DMS114 treated with DMSO at 0.1 percent for 48 hours (cell line): Measurements from ENCODE around the gene TBXAS1.
"Not testable (repeated sequence)": the region's sequence is repeated elsewhere in the genome, so short reads cannot be mapped to it uniquely, and the experiment has no call there.

Source experiments
- DNase-seq: peaks from one replicate; lab custom pipeline; 2025; ENCODE audit not compliant: unreplicated experiment; lab: John Stamatoyannopoulos, UW

The TBXAS1 gene

DNA sequence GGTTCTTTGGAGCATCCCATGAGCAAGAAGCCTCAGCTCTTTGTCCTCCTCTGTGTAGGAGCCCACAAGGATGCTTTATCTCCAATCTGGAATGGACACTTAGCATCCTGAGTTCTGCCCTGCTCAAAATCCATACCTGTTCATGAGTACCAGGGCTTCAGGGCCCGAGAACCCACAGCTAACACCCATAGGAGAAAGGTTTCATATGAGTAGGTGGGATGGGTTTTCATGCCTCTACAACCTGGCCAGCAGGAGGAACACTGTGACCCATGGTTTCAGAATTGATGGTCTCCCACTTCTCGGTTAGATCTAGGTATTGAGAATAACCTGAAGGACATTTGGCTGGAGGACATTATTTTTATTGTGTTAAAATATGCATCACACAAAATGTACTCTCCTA is 57.8 kb downstream of the TBXAS1 start:
- DNase-seq = no peak

DNA sequence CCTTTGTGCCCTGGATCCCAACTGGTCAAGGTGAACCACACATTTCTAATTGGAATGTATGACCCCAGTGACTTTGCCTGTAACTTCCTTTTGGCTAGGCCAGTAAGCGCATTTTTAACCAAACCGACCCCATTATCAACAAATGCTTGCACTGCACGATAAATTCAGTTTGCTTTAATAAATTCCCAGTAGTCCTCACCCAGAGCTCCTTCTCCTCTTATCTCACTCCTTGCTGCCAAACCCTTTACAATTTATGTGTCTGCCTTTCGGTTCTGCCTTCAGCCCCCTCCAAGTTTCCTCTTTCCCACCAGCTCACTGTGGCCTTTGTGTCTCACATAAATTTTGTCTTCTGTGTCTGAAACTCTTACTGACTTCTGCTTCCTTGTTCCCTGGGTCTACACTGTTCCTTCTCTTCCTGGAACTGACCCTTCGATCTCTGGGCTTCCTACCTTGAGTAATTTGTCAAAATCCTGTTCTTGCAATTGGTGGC is 59.0 kb downstream of the TBXAS1 start:
- DNase-seq = no peak

DNA sequence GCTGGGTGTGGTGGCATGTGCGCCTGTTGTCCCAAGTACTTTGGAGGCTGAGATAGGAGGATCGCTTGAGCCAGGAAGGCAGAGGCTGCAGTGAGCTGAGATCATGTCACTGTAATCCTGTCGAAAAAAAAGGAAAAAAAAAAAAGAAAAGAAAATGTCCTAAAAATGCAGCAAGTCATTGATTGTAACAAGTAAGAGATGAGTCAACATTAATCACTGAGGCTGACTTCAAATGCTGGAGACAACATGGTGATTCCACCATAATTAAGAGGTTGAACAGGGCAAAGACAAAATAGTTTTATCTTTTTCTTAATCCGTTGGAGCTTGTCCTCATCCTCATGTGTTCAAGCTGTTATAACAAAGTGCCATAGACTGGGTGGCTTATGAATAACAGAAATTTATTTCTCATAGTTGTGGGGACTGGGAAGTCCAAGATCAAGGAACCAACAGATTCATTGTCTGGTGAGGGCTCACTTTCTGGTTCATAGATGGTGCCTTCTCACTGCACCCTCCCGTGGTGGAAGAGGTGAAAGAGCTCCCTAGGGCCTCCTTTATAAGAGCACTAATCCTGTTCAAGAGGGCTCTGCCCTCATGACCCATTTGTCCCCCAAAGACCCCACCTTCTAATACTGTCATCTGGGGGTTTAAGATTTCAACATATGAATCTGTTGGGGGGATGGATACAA is 60.3 kb downstream of the TBXAS1 start:
- DNase-seq = no peak

DNA sequence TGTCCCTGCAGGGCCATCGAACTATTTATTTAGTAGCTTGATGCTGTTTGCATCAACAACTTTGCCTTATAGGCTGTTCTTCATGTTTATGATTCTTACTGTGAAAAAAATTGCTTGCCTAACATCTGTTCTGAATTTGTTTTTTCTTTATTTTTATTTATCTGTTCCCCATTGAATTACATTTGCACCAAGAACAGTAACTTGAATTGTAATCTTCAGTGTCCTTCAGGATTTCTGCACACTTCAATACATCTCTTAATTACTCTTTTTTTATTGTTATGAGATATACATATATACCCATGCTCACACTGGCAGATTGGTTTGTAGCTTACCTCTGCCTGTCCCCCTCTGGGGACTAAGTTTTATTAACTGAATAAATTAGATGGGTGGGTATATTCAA is 64.4 kb downstream of the TBXAS1 start:
- no peak for DNase-seq

DNA sequence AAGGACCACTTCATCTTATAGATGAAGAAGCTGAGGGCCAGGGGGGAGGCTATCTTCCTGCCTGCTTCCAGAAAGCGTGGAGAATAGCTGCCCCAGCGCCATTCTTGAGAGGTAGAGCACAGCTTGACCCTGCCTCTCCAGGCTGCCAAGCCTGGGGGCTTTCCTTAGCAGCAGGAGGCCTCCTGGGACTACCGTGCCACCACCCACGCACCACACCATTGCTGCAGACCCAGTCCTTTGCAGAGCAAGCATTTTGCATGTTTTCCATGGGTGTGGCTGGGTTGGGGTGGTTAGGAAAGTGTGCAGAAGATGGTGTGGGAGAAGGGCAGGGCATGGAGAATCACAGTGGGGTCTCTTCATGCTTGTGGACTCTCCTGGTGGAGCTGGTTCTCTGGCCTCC is 64.9 kb downstream of the TBXAS1 start:
- no peak for DNase-seq

DNA sequence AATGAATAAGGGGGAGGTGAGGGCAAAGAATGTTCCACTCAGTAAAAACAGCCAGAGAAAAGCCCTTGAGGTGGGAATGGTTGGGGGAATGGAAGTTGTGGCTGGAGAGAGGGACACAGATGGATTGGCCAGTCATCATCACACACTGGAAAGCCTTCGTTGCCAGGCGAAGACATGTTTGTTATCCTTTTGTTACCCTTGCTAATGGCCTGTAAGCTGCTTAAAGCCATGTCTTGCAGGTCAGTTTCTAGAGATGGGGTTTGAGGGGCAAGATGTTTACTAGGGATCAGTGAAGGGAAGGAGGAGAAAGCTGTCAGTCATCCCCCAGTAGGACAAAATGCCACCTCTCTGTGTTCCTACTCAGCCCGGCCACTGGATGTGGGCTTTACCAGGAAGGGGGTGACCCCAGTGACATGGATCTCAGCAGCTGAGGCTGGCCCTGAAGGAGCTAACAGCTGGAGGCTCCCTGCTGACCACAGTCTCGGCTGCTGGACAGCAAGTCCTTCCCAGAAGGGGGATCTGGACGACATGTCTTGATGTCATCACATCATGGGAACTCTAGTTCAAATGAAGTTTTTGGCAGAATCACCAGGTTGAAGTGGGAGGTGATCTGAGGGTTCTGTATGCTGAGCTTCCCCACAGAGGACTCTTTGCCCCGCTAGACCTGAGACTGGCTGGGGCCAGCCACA is 66.2 kb downstream of the TBXAS1 start:
- no peak for DNase-seq

DNA sequence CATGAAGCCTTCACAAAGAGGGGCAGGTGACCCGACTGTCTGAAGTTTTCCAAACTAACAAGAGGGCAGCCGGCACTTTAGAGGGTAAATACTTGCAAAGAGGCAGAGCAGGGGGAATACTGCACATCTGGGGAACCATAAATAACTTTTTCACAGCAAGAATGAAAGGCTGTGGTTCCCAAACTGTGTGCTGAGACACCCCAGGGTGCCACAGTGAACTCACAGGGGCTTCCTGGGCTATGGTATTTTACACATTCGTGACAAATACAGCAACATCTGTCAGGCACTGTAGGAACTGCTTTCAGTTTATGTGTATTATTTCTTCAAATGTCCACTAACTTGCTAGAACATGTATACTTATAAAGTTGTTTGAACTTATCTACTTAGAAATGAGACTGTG is 67.2 kb downstream of the TBXAS1 start:
- no peak for DNase-seq

DNA sequence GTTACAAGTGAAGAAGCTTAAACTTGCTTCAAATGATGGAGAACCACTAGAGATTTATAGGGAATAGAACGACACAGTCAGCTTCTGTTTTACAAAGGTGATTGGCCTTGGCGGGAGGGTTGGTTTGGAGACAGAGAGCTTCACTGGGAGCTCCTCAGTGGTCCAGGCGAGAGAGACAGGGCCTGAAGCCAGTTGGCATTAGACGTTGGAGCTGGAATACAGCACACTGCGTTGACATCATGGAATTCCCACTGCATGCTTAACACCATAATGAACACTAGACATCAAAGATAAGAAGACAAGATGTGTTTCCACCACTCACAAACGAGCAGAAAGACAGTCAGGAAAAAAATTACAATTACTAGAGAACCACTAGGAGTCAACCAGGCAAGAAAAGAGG is 67.8 kb downstream of the TBXAS1 start:
- no peak for DNase-seq

DNA sequence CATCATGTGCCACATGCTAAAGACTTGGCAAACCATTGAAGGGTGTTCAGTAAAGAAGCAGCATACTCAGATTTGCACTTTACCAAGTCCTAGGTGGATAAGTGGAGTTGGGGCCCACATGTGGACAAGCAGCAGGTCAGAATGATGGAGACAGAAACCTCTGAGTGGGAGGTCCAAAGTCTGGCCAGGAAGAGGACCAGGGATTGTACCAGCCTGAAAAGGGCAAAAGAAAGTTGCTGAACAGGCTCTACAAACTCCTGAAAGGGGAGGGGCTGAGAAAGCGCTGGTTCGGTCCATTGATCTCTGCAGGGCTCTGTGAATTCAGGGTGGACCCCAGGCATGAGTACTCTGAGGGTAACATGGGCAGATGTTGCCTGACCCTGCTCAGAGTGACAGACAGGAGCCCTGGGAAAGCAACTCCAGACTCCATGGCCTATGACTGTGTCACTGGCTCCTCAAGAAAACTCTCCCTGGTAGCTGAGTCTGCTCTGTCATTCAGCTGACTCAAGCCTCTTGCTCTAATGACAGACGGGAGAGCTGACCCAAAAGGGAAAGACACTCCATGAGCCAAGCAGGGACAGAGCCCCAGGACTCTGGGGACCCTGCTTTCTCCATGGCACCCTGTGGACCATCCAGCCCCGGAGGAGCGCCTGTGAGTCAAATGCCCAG is 68.5 kb downstream of the TBXAS1 start:
- no peak for DNase-seq

DNA sequence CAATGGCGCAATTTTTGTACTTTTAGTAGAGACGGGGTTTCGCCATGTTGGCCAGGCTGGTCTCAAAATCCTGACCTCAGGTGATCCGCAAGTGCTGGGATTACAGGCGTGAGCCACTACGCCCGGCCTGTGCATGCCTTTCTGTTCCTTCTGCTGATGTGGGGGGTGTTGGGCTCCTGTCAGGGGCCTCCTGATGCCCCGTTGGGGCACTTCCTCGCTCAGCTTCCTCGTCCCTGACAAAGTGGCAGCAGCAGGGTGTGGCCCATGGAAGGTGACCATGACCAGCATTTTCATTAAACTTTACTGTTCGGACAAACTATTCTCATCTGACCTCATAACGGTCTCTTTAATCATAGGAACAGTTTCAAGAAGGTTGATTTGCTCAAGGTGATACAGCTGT is 69.4 kb downstream of the TBXAS1 start:
- no peak for DNase-seq

DNA sequence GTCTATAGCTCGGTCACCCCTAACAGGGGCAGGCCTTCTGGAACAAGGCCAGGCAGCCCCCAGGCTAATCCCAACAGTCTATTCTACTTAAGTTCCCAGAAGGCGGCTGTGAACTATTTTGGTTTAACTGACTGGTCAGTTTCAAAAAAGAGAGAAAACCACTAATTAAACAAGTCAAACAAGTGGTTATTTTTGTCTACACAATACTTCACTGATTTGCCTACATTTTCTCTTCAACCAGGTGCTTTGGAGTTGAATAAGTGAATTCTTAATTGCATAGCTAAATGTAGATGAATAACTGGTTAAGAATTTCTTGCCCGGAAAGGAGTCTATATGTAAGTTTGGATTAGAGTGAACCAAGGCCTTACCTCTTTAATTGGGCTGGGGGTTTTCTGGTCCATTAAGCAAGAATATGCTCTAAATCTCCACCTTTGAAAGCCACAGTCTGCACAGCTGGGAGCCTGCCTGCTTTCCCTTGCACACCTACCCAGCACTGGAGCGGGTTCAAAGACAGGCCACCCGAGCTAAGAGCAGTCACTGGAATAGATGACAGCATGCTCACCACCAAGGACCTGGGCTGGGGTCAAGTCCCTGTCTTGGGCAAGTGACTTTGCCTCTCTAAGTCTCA is 70.4 kb downstream of the TBXAS1 start:
- no peak for DNase-seq

DNA sequence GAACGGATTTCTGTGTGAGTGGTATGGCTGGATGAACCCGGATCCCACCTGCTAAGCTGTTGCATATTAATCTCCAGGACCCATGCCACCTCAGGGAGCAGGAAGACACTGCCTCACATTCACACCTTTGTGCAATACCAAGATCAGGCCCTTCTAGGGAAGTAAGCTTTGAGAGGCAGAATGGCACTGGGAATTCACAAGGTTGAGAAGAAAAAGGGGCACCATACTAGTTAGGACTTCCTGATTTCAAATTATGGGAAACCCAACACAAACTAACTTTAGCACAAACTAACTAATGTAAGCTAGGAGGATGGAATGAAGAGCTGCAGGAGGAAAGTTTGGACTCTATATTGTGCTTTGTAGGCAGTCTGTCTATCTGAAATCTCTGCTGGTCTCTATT is 71.3 kb downstream of the TBXAS1 start:
- DNase-seq = no peak

DNA sequence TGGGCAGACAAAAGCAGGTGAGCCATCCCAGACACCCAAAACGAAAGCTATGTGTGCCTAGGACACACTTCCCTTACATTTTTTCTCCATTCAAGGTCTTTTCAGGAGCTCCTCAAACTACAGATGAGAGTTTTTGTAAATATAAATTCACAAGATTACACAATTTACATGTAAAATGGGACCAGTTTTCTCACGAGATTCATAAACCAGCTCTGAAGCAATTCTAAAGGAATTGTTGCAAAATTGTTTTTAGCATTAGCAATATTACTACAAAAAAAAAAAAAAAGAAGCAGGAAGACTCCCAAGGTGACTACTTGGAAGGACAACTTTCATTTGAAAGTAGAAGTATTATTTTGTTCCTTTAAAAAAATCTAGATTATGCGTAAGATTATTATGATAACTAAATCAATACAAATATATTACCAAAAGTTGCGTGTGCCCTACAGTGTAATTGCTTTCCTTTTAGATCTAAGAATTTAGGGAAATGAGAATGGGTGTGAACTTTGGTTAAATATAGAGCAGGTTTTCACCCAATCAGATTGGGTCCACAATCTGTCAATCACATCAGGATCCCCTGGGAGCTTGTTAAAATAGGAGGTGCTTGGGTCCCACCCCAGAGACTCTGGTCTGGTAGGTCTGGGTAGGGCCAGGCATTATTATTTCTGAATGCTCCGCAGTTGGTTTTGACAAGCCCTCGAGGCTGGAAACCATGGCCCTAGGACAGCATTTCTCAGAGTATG is 72.2 kb downstream of the TBXAS1 start:
- DNase-seq = no peak

DNA sequence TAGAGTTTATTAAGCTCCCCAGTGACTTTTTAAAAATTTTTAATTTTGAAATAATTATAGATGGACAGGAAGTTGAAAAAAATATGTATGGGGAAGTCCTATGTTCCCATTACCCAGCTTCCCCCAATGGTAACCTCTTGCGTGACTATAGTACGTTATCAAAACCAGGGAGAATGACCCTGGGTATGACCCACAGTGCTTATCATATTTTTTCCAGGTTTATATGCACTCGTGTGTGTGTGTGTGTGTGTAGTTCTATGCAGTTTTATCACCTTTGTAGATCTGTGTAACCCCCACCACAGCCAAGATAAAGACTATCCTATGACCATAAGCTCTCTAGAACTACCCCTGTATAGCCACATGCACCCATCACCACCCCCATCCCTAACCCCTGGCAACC is 72.8 kb downstream of the TBXAS1 start:
- no peak for DNase-seq

DNA sequence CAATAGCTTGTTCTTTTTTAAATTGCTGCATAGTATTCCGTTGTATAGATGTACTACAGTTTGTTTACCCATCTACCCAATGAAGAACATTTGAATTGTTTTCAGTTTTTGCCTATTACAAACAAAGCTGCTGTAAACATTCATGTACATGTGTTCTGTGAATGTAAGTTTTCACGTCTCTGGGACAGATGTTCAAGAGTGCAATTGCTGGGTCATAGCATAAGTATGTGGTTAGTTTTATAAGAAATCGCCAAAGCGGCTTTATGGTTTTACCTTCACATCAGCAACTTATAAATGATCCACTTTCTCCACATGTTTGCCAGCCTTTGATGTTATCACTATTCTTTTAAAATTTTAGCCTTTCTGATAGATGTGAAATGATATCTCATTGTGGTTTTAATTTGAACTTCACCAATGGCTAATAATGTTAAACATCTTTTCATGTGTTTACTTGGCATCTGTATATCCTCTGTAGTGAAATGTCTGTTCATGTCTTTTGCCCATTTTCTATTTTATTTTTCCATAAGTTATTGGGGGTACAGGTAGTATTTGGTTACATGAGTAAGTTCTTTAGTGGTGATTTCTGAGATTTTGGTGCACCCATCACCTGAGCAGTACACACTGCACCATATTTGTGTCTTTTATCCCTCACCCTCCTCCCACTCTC is 73.5 kb downstream of the TBXAS1 start:
- no peak for DNase-seq

DNA sequence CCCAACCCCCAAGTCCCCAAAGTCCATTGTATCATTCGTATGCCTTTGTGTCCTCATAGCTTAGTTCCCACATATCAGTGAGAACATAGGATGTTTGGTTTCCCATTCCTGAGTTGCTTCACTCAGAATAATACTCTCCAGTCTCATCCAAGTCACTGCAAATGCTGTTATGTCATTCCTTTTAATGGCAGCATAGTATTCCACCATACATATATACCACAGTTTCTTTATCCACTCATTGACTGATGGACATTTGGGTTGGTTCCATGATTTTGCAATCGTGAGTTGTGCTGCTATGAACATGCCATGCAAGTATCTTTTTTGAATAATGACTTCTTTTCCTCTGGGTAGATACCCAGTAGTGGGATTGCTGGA is 74.0 kb downstream of the TBXAS1 start:
- not testable (repeated sequence) for DNase-seq

DNA sequence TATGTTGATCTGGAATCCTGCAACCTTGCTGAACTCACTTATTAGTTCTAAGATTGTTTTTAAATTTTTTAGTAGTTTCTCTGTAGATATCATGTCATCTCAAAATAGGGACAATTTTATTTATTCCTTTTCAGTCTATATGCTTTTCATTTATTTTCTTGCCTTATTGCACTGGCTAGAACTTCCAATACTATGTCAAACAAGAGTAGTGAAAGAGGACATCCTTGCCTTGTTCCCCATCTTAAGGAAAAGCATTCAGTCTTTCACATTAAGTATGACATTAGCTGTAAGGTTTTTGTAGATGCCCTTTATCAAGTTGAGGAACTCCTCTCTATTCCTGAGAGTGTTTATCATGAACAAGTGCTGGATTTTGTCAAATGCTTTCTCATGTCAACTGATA is 77.8 kb downstream of the TBXAS1 start:
- DNase-seq = no peak

DNA sequence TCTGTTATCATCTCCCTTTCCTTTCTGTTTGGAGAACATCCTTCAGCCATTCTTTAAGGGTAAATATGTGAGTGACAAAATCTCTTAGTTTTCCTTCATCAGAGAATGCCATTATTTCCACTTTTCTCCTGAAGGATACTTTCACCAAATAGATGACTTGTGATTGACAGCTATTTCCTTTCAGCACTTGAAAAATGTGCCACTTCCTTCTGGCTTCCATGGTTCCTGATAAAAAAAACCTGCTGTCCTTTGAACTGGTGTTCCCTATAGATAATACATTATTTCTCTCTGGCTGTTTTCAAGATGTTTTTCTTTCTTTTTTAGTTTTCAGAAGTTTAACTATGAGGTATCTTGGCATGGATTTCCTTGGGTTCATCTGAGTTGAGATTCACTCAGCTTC is 79.7 kb downstream of the TBXAS1 start:
- DNase-seq = no peak

DNA sequence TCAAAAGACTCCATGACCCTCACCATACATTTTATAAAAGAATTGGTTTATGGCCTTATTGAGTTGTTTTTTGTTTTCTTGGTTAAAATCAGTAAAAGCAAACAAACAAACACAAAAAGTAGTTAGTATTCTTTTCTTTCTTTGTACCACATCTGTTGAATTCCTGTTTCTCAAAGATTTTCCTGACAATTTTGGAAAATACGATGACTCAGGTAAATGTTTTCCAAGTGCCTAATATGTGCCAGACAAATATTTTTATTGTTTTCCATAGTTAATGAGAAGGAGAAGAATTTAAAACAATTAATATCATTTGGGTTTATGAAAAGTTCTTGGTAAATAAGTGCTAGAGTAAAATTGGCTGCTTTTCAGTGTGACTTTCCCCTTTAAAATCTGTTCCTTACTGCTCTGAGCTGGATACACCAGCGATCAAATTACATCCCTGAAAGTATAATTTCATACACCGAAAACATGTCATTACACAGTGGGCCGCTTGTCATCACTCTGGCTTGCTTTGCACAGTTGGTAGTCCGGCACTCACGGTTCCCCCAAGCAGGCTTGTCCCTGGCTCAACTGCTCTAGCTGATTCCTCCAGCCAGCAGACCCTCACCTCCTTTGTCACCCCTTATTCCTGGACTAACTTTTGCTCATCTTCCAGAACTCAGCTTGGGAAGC is 80.5 kb downstream of the TBXAS1 start:
- no peak for DNase-seq
